ENCODE data around the gene RYK. TPM values are rescaled to one million over a fixed set of nuclear protein-coding genes. Genes with fewer than 3 reads are reported as not detected.

Gene RYK
- total RNA-seq, 1 experiment from 2014 or later: 60.6 TPM

DNA sequence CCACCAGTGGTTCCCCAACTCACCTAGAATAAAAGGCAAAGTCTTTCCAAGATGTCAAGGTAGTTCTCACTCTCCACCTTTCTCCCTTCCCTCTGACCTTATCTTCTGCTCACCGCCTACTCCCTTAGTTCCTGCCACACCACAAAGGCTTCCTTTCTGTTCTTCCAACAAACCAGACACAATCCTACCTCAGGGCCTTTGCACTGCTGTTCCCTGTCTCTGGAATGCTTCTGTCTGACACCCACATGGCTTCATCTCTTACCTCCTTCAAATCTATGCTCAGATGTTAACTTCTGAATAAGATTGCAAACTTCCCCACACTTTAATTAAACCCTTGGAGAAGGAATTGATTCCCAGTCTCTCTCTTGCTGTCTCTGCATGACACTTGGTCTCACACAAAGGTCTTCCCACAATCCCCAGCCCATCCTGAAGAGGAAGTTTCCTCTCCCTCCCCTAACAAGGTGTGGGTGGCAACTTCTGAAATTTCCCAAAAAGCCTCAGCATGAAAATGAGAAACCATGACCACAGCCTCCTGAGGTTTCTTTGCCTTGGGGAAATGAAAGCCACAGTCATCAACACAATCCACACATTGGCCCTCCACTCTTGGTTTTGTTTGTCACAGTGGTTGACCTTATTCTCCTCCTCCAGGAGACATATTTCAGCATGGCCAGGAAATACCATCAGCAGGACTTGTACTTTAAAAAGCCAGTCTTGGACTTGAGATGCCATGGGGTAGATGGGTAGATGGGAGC lies 3.0 kb upstream of the RYK start:
- H3K27me3 Mint-ChIP-seq (ENCODE audit: low read depth): no peaks in the 10 kb centered on the region
- Histone ChIP-seq H4K91ac (ENCODE audit: insufficient read length, low read depth, low read length) (no peak overlapping the region), H2BK120ac (ENCODE audit: low read depth, low read length, poor library complexity, severe bottlenecking) (no peak overlapping the region), H2AK5ac (ENCODE audit: insufficient read length, low read length) (no peak overlapping the region), H3K4me1 (ENCODE audit: insufficient read depth, low read length) (peaks cover 15% of the 10 kb centered on the region; the same call in 1 of the 2 replicates), H2BK15ac (ENCODE audit: low read depth, low read length) (no peak overlapping the region), H2AFZ (ENCODE audit: low read length) (no peak overlapping the region), H3K27me3 (ENCODE audit: insufficient read depth, low read length) (no peaks in the 10 kb centered on the region), H3K18ac (ENCODE audit: insufficient read length, low read depth, low read length) (no peak overlapping the region), H3K14ac (ENCODE audit: insufficient read depth, low read length) (no peak overlapping the region), H3K4me2 (ENCODE audit: insufficient read depth, insufficient read length, low read length) (no peak overlapping the region), H4K5ac (ENCODE audit: insufficient read length, low read depth, low read length) (no peak overlapping the region), H3K56ac (ENCODE audit: insufficient read length, low read depth, low read length) (no peak overlapping the region), H2BK12ac (ENCODE audit: insufficient read length, low read depth, low read length) (no peak overlapping the region), H3K23me2 (ENCODE audit: insufficient read length, low read depth, low read length, poor library complexity, severe bottlenecking) (peaks cover 8% of the 10 kb centered on the region), H3K27ac (ENCODE audit: insufficient read length, low read depth, low read length) (no peak overlapping the region), H3T11ph (ENCODE audit: low read length) (no peak overlapping the region), H4K20me1 (ENCODE audit: control insufficient read depth, insufficient read depth, insufficient read length) (no peaks in the 10 kb centered on the region), H3K9me3 (ENCODE audit: control insufficient read depth, low read depth, low read length) (no peaks in the 10 kb centered on the region), H3K23ac (ENCODE audit: insufficient read length, low read depth, low read length) (no peak overlapping the region), H4K8ac (replicated peaks; ENCODE audit: insufficient read length, low read depth, low read length) (no peak overlapping the region), H2BK5ac (ENCODE audit: insufficient read length, low read length) (no peak overlapping the region), H3K9ac (ENCODE audit: extremely low read depth, insufficient read length, low read length) (no peak overlapping the region), H3K79me2 (ENCODE audit: insufficient read depth, low read length) (peaks cover 9% of the 10 kb centered on the region; the same call in 1 of the 2 replicates), H3K79me1 (ENCODE audit: insufficient read depth, low read depth, low read length, poor library complexity, severe bottlenecking) (no peaks in the 10 kb centered on the region), H3K4ac (ENCODE audit: low read depth, low read length) (no peak overlapping the region), H2BK20ac (ENCODE audit: low read depth, low read length, poor library complexity, severe bottlenecking) (no peak overlapping the region)
- TF ChIP-seq, protein P1, sequence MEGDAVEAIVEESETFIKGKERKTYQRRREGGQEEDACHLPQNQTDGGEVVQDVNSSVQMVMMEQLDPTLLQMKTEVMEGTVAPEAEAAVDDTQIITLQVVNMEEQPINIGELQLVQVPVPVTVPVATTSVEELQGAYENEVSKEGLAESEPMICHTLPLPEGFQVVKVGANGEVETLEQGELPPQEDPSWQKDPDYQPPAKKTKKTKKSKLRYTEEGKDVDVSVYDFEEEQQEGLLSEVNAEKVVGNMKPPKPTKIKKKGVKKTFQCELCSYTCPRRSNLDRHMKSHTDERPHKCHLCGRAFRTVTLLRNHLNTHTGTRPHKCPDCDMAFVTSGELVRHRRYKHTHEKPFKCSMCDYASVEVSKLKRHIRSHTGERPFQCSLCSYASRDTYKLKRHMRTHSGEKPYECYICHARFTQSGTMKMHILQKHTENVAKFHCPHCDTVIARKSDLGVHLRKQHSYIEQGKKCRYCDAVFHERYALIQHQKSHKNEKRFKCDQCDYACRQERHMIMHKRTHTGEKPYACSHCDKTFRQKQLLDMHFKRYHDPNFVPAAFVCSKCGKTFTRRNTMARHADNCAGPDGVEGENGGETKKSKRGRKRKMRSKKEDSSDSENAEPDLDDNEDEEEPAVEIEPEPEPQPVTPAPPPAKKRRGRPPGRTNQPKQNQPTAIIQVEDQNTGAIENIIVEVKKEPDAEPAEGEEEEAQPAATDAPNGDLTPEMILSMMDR (conservative IDR thresholded peaks at IDR 0.05): no peak
- peaks cover 0 to 3% (median 2%) of the 10 kb centered on the region in 3 experiments; a peak in 2 of 7 replicates for H3K36me3 Mint-ChIP-seq (ENCODE audit: insufficient read depth in 1 of 3, low read depth in 3 of 3)
- WGBS (ENCODE audit: extremely low coverage, insufficient read length, low lambda C conversion rate): no CpG with 5 or more reads among the region's 1 CpG
- no peaks in the 10 kb centered on the region for H3K9me3 Mint-ChIP-seq
- DNase-seq: no peak
- peaks cover 34 to 45% of the 10 kb centered on the region in 2 experiments for H3K4me1 Mint-ChIP-seq
- peak overlapping the region in 2 of 3 experiments; percentile 15 to 51; a peak in 2 of 7 replicates for H3K27ac Mint-ChIP-seq
- H3K4me3 Mint-ChIP-seq: peak overlapping the region in 1 of 2 experiments; percentile 41; a peak in 2 of 5 replicates
